Colonic mucosa (tissue), 4 donors: ENCODE results near the gene TSSK2. TPM values are rescaled to one million over a fixed set of nuclear protein-coding genes. Genes with fewer than 3 reads are reported as not detected.

Experiments
- DNase-seq: peaks from one replicate; pipeline ENCODE4 v3.0.0-alpha.2; 2020
- H3K27ac ChIP-seq: fragments of 200-600 bp; one replicate; pipeline ENCODE4 v1.8.0; 2021
- H3K27me3 ChIP-seq: fragments of 200-600 bp; one replicate; pipeline ENCODE4 v1.8.0; 2021
- H3K36me3 ChIP-seq: fragments of 200-600 bp; one replicate; pipeline ENCODE4 v1.8.0; 2021
- H3K4me1 ChIP-seq: fragments of 200-600 bp; one replicate; pipeline ENCODE4 v1.8.0; 2021; ENCODE audit warnings: mild to moderate bottlenecking
- H3K4me3 ChIP-seq: fragments of 200-600 bp; one replicate; pipeline ENCODE4 v1.8.0; 2021
- H3K9ac ChIP-seq, 2 donors: one replicate each; pipeline ENCODE4 v1.7.0; 2013; ENCODE audit warnings: control low read depth in 2 of 2, low read depth in 2 of 2, low read length in 2 of 2
- H3K9me3 ChIP-seq: fragments of 200-600 bp; one replicate; pipeline ENCODE4 v1.8.0; 2021
- CTCF ChIP-seq: fragments of 200-600 bp; IDR thresholded peaks from one replicate; pipeline ENCODE4 v1.8.0; 2022; ENCODE audit warnings: antibody characterized with exemption, mild to moderate bottlenecking
- intact Hi-C: fragments of 100-400 bp; cut with DNase I; formaldehyde crosslinking; loops from one replicate; pipeline ENCODE4 v1.14.1; 2022
- total RNA-seq, 2 donors: library from RNA; stranded (reverse); fragmentation: NEBNext Ultra II Directional in 1 of 2; extraction: Animal tissue kit (Norgen Biotek cat#: 25700) in 1 of 2; gene quantifications; one replicate each; pipeline ENCODE4 v1.2.1, GENCODE V29; 2021
- donor health status: healthy.
- donor health status: DM: no; HTN: no; CAD: no.
- donor health status: DM: no; HTN: no; CAD: no.

TSSK2 gene
- total RNA-seq, 2 donors from 2014 or later: not detected

- Histone ChIP-seq H3K27me3 (no peaks in the 10 kb centered on the region), H3K27ac (no peak overlapping the region), H3K4me1 (no peaks in the 10 kb centered on the region), H3K36me3 (peaks cover 5% of the 10 kb centered on the region), H3K9me3 (no peaks in the 10 kb centered on the region), H3K4me3 (no peak overlapping the region), H3K9ac (no peak overlapping the region)
- intact Hi-C loops: no loop called here
- TF ChIP-seq CTCF: no peak
- DNase-seq: no peak
Observed at GRCh38 chr22:19128946-19129727, 2.0 kb upstream of the TSSK2 start.

- H3K27me3 ChIP-seq: no peaks in the 10 kb centered on the region
- no peak overlapping the region for H3K27ac ChIP-seq
- intact Hi-C loops: no loop called here
- H3K4me3 ChIP-seq: no peak overlapping the region
- DNase-seq: no peak
- no peaks in the 10 kb centered on the region for H3K9me3 ChIP-seq
- no peak for TF ChIP-seq CTCF
- H3K9ac ChIP-seq: no peak overlapping the region
- H3K4me1 ChIP-seq: no peaks in the 10 kb centered on the region
- peaks cover 5% of the 10 kb centered on the region for H3K36me3 ChIP-seq
Observed at GRCh38 chr22:19129871-19130270, 1.2 kb upstream of the TSSK2 start.

GRCh38 chr22:19131685-19132015 lies 542 bp downstream of the TSSK2 start:
- Histone ChIP-seq H3K27ac (no peak overlapping the region), H3K4me3 (no peak overlapping the region), H3K27me3 (no peaks in the 10 kb centered on the region), H3K9me3 (no peaks in the 10 kb centered on the region), H3K9ac (no peak overlapping the region), H3K4me1 (no peaks in the 10 kb centered on the region), H3K36me3 (peaks cover 5% of the 10 kb centered on the region)
- intact Hi-C loops: no loop called here
- TF ChIP-seq CTCF: no peak
- DNase-seq: no peak

GRCh38 chr22:19132153-19132552 lies 1.0 kb downstream of the TSSK2 start:
- Histone ChIP-seq H3K4me1 (no peaks in the 10 kb centered on the region), H3K27ac (no peak overlapping the region), H3K27me3 (no peaks in the 10 kb centered on the region), H3K9me3 (no peaks in the 10 kb centered on the region), H3K36me3 (peaks cover 5% of the 10 kb centered on the region), H3K4me3 (no peak overlapping the region), H3K9ac (no peak overlapping the region)
- no peak for DNase-seq
- intact Hi-C loops: no loop called here
- TF ChIP-seq CTCF: no peak

GRCh38 chr22:19132693-19133400 lies 1.7 kb downstream of the TSSK2 start:
- peaks cover 9% of the 10 kb centered on the region for H3K36me3 ChIP-seq
- intact Hi-C loops: no loop called here
- H3K4me1 ChIP-seq: no peaks in the 10 kb centered on the region
- no peak for DNase-seq
- no peaks in the 10 kb centered on the region for H3K27me3 ChIP-seq
- H3K9me3 ChIP-seq: no peaks in the 10 kb centered on the region
- no peak overlapping the region for H3K27ac ChIP-seq
- H3K4me3 ChIP-seq: no peak overlapping the region
- no peak for TF ChIP-seq CTCF
- H3K9ac ChIP-seq: no peak overlapping the region
